Measurements from ENCODE around the gene SFMBT2. TPM values are rescaled to one million over a fixed set of nuclear protein-coding genes. Genes with fewer than 3 reads are reported as not detected.

Gene SFMBT2
- total RNA-seq, 1 experiment from 2014 or later, result 14.3 TPM

DNA sequence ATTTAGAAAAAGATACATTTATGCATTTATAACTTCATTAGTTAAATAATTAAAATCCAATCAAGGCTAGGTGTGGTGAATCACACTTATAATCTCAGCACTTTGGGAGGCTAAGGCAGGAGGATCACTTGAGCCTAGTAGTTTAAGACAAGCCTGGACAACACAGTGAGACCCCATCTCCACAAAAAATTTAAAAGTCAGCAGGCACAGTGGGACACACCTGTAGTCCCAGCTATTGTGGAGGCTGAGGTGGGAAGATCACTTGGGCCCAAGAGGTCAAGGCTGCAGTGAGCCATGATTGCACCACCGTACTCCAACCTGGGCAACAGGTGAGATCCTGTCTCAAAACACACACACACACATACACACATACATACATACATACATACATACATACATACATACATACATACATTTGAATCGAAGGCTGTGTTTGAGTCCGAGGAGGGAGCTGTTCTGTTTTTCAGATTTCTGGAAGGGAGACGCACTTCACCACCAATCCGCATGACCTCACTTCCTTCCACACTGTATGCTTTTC, 30.1 kb downstream of the SFMBT2 start (continued):
- TF ChIP-seq, protein P1, sequence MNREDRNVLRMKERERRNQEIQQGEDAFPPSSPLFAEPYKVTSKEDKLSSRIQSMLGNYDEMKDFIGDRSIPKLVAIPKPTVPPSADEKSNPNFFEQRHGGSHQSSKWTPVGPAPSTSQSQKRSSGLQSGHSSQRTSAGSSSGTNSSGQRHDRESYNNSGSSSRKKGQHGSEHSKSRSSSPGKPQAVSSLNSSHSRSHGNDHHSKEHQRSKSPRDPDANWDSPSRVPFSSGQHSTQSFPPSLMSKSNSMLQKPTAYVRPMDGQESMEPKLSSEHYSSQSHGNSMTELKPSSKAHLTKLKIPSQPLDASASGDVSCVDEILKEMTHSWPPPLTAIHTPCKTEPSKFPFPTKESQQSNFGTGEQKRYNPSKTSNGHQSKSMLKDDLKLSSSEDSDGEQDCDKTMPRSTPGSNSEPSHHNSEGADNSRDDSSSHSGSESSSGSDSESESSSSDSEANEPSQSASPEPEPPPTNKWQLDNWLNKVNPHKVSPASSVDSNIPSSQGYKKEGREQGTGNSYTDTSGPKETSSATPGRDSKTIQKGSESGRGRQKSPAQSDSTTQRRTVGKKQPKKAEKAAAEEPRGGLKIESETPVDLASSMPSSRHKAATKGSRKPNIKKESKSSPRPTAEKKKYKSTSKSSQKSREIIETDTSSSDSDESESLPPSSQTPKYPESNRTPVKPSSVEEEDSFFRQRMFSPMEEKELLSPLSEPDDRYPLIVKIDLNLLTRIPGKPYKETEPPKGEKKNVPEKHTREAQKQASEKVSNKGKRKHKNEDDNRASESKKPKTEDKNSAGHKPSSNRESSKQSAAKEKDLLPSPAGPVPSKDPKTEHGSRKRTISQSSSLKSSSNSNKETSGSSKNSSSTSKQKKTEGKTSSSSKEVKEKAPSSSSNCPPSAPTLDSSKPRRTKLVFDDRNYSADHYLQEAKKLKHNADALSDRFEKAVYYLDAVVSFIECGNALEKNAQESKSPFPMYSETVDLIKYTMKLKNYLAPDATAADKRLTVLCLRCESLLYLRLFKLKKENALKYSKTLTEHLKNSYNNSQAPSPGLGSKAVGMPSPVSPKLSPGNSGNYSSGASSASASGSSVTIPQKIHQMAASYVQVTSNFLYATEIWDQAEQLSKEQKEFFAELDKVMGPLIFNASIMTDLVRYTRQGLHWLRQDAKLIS (CRISPR knock-in tag; IDR thresholded peaks at IDR 0.05; ENCODE audit: borderline replicate concordance), result no peak
- TF ChIP-seq ZBTB43 (CRISPR knock-in tag; IDR thresholded peaks at IDR 0.05) (no peak), NR2C2 (CRISPR knock-in tag; IDR thresholded peaks at IDR 0.05) (no peak), ATF1 (CRISPR knock-in tag; IDR thresholded peaks at IDR 0.05) (no peak), CTCF (IDR thresholded peaks at IDR 0.05) (no peak), ZNF671 (CRISPR knock-in tag; IDR thresholded peaks at IDR 0.05) (no peak), HMGA2 (CRISPR knock-in tag; IDR thresholded peaks at IDR 0.05) (no peak)
- TF ChIP-seq, protein P2, sequence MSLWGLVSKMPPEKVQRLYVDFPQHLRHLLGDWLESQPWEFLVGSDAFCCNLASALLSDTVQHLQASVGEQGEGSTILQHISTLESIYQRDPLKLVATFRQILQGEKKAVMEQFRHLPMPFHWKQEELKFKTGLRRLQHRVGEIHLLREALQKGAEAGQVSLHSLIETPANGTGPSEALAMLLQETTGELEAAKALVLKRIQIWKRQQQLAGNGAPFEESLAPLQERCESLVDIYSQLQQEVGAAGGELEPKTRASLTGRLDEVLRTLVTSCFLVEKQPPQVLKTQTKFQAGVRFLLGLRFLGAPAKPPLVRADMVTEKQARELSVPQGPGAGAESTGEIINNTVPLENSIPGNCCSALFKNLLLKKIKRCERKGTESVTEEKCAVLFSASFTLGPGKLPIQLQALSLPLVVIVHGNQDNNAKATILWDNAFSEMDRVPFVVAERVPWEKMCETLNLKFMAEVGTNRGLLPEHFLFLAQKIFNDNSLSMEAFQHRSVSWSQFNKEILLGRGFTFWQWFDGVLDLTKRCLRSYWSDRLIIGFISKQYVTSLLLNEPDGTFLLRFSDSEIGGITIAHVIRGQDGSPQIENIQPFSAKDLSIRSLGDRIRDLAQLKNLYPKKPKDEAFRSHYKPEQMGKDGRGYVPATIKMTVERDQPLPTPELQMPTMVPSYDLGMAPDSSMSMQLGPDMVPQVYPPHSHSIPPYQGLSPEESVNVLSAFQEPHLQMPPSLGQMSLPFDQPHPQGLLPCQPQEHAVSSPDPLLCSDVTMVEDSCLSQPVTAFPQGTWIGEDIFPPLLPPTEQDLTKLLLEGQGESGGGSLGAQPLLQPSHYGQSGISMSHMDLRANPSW (CRISPR knock-in tag; conservative IDR thresholded peaks at IDR 0.05; ENCODE audit: low read depth), result no peak

GRCh38 chr10:7378602-7379403, 32.0 kb downstream of the SFMBT2 start:
- TF ChIP-seq SMAD4 (CRISPR knock-in tag; IDR thresholded peaks at IDR 0.05), result no peak
- TF ChIP-seq, protein P3, sequence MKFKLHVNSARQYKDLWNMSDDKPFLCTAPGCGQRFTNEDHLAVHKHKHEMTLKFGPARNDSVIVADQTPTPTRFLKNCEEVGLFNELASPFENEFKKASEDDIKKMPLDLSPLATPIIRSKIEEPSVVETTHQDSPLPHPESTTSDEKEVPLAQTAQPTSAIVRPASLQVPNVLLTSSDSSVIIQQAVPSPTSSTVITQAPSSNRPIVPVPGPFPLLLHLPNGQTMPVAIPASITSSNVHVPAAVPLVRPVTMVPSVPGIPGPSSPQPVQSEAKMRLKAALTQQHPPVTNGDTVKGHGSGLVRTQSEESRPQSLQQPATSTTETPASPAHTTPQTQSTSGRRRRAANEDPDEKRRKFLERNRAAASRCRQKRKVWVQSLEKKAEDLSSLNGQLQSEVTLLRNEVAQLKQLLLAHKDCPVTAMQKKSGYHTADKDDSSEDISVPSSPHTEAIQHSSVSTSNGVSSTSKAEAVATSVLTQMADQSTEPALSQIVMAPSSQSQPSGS (CRISPR knock-in tag; IDR thresholded peaks at IDR 0.05; ENCODE audit: borderline replicate concordance, low read depth), result no peak
- TF ChIP-seq CBFB (CRISPR knock-in tag; IDR thresholded peaks at IDR 0.05; ENCODE audit: low read depth), result no peak
- no peak for TF ChIP-seq MXD4 (CRISPR knock-in tag; IDR thresholded peaks at IDR 0.05; ENCODE audit: borderline replicate concordance)
- no peak for TF ChIP-seq TCF7 (CRISPR knock-in tag; IDR thresholded peaks at IDR 0.05; ENCODE audit: low read depth)
- Mint-ChIP-seq H3K9me3 (peaks cover 7% of the 10 kb centered on the region; the same call in 1 of the 2 replicates), H3K27ac (no peak overlapping the region), H3K4me1 (no peaks in the 10 kb centered on the region), H3K27me3 (ENCODE audit: low read depth) (no peaks in the 10 kb centered on the region), H3K4me3 (no peak overlapping the region), H3K36me3 (peaks cover 58% of the 10 kb centered on the region)
- ChIA-PET POLR2A (no interaction called here), CTCF (no interaction called here)
- ATAC-seq (no peak), DNase-seq (ENCODE audit: low spot score) (no peak)
